Measurements from ENCODE around the gene TSPAN3. TPM values are rescaled to one million over a fixed set of nuclear protein-coding genes. Genes with fewer than 3 reads are reported as not detected.

The TSPAN3 gene
- 100 to 1,000 TPM; 519 to 567 (median 532) TPM for polyA plus RNA-seq (ENCODE audit: insufficient read length in 3 of 3)

DNA sequence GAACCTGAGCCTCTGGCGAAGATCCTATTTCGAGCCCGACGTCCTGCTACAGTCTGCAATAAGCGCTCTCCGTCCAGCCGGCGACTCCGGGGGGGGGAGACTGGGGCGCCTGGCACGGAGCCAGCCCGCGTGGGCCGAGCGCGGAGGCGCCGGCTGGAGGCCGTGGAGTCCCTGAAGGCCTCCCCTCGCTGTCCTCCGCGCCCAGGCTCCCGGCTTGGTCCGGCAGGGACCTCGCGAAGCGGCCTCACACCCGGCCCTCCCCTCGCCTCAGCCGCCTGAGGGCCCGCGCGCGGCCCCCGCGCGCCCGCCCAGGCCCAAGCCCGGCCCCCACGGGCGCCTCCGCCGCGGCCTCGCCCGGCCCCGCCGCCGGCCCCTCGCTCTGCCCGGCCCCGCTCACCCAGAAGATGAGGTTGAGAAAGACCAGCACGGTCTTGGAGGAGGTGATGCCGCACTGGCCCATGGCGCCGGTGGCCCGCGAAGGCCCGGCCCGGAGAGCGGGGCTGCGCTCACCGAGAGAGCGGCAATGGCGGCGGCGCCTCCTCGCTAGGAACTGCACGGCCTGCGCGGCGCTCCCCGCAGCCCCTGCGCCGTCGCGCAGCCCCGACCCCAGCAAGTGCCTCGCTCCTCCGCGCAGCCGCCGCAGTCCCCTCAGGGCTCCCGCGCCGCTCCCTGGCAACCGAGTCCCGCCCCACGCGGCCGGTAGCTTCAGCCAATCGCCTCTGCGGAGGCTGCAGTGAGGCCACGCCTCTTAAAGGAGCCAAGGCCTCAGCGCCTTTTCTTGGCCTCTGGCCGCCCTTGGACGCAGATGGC lies at the start of gene TSPAN3:
TSPAN3 (minus strand) TSS at position 615 of the 810 bp plus-strand sequence; CDS start at position 460, 155 bp downstream.
- peak; percentile 82 to 88 (median 83) for DNase-seq (ENCODE audit: low read depth in 3 of 3, low spot score in 2 of 3)

DNA sequence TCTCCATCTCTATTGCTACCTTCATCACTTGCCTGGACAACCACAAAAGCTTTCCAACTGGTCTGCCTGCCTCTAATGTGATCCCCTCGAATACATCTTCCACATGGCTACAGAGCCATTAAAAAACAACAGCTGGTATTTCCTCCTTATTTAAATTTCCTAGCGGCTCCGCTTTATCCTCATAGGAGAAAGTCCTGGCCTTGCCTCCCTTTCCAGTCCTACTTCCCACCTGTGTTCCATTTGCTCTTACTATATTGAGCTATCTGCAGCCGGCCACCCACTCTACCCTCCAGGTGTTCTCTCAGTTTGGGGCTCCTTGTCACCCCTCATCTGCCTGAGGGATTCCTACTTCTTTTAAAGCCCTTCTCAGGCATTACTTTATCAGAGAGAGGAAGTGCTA lies 49.7 kb upstream of the TSPAN3 start:
- DNase-seq (ENCODE audit: low read depth in 3 of 3, low spot score in 2 of 3): no peak

DNA sequence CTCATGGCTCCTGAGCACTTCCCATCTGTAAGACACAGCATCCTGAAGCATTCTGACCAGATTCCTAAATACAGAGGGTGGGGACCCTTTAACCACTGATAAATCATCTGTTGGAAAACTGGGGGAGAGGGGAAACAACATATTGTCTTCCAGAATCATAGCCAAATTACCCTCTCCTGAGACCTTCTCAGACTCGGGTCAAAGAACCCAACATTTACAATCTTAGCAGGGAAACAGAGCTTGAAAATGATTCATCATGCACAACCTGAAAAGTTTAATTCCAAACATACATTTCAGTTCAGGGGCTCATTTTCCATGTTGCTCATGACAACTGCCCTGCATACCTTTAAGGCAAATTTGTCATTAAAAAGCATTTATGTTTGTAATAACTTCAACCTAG lies 48.5 kb upstream of the TSPAN3 start:
- DNase-seq (ENCODE audit: low read depth in 3 of 3, low spot score in 2 of 3): no peak

DNA sequence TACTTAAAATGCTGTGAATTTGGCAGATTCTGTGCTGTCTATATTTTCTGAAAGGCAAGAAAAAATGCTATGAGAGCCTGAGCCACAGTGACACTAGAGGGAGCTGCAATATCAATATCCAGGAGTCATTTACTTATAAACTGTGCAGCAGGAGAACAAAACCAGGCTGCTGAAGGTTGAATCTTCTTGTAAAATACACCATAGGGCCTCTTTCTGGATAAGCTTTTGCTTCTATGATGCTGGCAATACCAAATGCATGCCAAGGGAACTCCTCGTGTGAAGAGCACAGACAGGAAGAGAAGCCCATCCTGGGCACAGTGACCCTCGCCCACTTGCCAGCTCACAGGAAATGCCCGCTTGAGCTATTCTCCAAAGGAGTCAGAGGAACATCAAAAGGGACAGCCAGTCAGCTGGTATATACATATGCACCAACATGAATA lies 48.0 kb upstream of the TSPAN3 start:
- peak; percentile 41 to 59 (median 53) for DNase-seq (ENCODE audit: low read depth in 3 of 3, low spot score in 2 of 3)

GRCh38 chr15:77115179-77115578 lies 44.3 kb upstream of the TSPAN3 start:
- no peak for DNase-seq (ENCODE audit: low read depth in 3 of 3, low spot score in 2 of 3)

DNA sequence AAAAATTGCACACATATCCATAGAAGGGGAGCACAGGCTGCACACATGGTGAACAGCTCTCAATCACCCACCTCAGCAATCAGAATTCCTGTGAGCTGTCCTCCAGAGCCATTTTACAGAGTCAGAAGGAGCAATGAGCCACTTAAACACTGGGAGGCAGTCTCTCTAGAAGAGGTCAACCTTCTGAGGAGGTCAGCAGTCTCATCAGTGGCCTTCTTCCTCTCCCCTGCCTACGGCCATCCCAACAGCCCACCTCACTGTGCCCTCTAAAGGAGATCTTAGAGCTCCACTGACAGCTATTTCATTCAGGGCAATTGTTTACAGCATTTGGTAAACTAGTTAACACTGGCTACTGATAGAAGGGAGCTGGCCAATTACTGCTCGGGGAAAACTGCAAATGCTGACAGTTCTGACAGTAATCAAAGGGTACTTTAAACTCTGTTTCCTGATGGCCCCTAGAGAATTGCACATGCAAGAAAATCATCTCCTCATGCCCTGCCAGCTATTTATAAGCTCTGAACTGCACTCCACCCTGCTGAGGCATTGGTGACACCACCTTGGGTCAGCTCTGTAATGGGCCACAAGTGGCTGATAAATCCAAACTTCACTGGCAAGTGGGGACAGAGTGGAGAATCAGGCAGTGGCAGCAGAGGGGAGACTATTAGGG lies 42.1 kb upstream of the TSPAN3 start:
- no peak for DNase-seq (ENCODE audit: low read depth in 3 of 3, low spot score in 2 of 3)

GRCh38 chr15:77111789-77112188 lies 40.9 kb upstream of the TSPAN3 start:
- DNase-seq (ENCODE audit: low read depth in 3 of 3, low spot score in 2 of 3): no peak

GRCh38 chr15:77107531-77108355 lies 36.8 kb upstream of the TSPAN3 start:
- peak in 2 of 3 donors; percentile 34 to 73 for DNase-seq (ENCODE audit: low read depth in 3 of 3, low spot score in 2 of 3)

DNA sequence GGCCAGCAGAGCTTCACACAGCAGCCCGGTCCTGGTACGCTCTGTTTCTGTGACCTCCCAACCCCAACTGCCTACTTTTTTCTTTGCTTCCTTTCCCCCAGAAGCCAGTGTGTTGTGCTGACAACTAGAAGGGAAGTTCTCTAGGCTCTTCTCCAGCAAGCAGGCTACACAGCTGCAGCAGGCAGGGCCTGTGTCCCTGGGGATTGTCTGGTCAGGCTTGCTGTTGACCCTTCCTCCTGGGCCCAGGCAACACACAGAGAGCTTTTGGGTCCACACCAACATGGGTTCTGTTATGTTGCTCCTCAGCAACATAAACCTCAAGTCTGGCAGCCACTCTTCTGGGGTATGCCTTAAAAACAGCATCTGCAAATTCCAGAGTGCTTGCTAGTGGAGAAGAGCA lies 36.2 kb upstream of the TSPAN3 start:
- DNase-seq (ENCODE audit: low read depth in 3 of 3, low spot score in 2 of 3): no peak

DNA sequence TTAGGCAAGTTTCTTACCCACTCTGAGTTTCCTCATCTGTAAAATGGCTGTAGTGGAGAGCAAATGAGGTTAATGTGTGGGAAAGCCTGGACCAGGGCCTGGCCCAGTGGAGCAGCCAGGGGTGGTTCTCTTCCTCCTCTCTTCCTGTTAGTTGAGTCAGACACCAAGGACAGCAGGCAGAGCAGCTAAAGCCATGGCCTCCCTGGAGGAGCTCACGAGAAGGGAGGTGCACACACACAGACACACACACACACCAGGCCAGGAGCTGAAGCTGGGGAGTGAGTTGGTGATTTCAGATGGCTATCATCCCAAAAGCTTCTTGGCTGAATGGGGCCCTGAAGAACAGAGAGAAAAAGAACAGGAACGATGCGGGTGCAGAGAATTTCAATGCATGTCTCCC lies 33.2 kb upstream of the TSPAN3 start:
- DNase-seq (ENCODE audit: low read depth in 3 of 3, low spot score in 2 of 3): no peak

DNA sequence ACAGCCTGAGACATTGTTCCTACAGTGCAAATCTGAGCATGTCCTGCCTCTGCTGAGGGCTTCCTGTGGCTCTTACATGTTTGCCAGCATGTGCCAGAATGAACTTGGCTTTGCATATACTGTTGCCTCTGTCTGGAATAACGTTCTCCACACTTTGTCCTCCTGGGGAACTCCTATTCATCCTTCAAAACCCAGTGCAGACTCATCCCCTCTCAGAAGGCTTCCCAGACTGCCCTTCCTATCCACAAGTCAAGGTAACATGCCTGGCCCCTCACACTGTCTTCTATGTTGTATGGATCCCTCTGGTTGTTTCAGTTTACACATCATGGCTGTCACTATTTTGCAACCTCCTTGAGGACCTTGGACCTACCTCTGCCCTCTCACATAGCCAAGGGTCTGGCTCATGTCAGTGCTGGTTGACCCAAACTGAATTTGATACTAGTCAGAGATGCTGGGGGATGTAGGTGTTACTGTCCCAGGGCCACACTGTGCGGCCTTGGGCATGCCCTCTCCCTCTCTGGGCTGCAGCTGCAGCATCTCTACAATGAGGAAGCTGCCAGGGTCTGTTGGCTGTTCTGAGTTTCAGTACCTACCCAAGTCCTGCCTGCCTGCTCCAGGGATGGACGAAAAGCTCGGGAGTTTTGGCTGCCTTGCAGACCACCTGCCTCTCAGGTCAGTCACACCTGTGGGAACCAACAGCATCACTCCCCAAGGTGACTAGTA lies 29.0 kb upstream of the TSPAN3 start:
- DNase-seq (ENCODE audit: low read depth in 3 of 3, low spot score in 2 of 3): no peak

DNA sequence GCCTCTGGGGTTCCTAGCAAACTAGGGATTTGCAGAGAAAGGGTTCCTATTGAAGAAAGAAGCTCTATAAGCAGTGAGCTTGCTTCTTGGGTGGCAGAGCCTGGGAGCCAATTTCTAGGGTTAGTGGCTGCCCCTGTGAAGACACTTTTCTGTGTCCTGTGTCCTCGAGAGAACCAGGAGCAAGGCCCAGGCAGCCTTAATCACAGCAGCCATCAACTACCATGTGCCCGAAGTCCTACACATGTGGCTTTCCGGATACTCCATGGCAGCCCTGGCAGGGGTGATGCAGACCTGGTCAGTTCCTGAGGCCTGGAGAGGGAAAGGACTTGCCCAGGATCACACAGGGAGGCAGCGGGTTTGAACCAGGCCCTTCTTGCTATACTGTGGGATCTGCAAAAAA lies 27.7 kb upstream of the TSPAN3 start:
- DNase-seq (ENCODE audit: low read depth in 3 of 3, low spot score in 2 of 3): no peak

- DNase-seq (ENCODE audit: low read depth in 3 of 3, low spot score in 2 of 3): no peak
These were observed 27.0 kb upstream of the TSPAN3 start for GRCh38 chr15:77097921-77098320.

- DNase-seq (ENCODE audit: low read depth in 3 of 3, low spot score in 2 of 3): no peak
These were observed 26.4 kb upstream of the TSPAN3 start for GRCh38 chr15:77097248-77097721.

DNA sequence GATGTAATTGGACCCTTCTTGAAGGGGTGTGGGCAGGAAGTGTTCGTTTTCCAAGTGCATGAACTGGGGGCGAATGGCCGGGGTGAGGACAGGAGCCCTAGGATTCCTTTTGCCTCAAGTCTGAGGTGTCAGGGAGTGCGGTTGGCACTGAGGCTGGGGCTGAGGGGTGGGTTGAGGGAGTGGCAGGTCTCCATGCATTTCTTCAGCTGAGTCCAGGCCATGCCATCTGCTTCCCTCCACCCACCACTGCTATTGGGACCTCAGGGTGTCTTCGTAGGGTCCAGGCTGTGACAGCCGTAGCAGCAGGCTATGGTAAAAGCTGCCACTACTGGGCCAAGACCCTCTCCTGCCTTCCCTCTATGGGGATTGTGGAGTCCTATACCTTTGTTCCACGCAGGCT lies 25.6 kb upstream of the TSPAN3 start:
- no peak for DNase-seq (ENCODE audit: low read depth in 3 of 3, low spot score in 2 of 3)

- DNase-seq (ENCODE audit: low read depth in 3 of 3, low spot score in 2 of 3): no peak
These were observed 25.2 kb upstream of the TSPAN3 start for GRCh38 chr15:77096138-77096537.

- no peak for DNase-seq (ENCODE audit: low read depth in 3 of 3, low spot score in 2 of 3)
These were observed 23.6 kb upstream of the TSPAN3 start for GRCh38 chr15:77094397-77095030.

GRCh38 chr15:77093436-77093835 lies 22.5 kb upstream of the TSPAN3 start:
- no peak for DNase-seq (ENCODE audit: low read depth in 3 of 3, low spot score in 2 of 3)

- no peak for DNase-seq (ENCODE audit: low read depth in 3 of 3, low spot score in 2 of 3)
These were observed 20.2 kb upstream of the TSPAN3 start for GRCh38 chr15:77091097-77091496.

DNA sequence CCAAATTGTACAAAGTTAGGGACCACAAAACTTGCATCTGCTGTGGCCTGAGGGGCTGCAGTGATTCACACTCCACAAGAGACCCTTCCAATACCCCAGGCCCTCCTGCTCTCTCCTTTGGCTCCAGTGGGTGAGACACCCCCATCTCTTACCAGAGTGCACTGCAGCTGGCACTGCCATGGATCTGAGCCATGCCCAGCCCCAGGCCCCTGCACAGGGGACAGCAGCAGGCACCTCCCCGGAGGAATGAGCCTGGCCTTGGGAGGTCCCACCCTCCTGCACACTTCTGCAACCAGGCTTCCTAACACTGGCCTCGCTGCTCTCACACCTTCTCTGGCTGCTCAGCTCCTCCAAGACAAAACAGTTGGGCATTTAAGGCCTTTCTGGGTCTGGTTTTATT lies 16.3 kb upstream of the TSPAN3 start:
- DNase-seq (ENCODE audit: low read depth in 3 of 3, low spot score in 2 of 3): no peak
